Activated T-cell treated with anti-CD3 and anti-CD28 coated beads for 24 hours (primary cell): ENCODE measurements around the gene MAN2C1.
"Not testable (repeated sequence)": the region's sequence is repeated elsewhere in the genome, so short reads cannot be mapped to it uniquely, and the experiment has no call there.

Experiments used
- DNase-seq: peaks from one replicate; pipeline ENCODE4 v3.0.0-alpha.2; 2020; ENCODE audit warnings: low read depth

Gene MAN2C1

DNA sequence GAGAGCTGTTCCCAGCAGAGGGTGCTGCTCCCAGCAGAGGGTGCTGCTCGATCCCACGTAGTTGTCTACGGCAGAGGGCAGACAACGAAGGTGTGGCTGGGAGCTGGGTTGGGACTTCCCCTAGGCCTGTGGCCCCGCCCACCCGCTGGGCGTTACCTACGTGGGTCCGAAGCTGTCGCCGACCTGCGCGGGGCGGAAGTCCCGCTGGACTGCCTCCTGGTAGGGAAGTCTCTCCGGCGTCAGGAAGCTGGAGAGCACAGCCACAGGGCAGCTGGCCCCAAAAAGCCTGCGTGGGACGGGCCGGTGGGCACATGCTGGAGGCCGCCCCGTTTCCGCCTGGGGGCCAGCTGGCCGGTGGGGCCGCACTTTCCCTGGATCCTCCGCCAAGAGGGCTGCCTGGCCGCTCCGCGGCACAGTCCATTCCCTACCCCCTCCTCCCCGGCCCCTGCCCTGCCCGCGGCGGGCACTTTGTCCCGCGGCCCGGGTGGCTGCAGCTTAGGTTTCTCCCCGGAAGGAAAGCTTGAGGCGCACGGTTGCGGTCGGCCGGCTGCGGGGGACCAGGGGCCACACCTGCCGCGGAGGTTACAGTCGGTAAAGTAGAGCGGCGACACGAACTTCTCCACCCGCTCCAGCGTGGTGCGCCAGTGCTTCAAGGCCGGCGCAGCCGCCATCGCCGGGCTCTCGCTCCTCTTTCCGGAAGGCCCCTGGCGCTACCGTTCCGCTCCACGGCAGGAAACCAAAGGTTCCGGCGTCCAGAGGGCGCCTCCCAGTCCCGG, at the start of gene MAN2C1:
Gene MAN2C1, minus strand, starts transcription at position 695 of the 776 bp plus-strand sequence. Its CDS starts 24 bp downstream, at position 671.
- peak; percentile 89 for DNase-seq

DNA sequence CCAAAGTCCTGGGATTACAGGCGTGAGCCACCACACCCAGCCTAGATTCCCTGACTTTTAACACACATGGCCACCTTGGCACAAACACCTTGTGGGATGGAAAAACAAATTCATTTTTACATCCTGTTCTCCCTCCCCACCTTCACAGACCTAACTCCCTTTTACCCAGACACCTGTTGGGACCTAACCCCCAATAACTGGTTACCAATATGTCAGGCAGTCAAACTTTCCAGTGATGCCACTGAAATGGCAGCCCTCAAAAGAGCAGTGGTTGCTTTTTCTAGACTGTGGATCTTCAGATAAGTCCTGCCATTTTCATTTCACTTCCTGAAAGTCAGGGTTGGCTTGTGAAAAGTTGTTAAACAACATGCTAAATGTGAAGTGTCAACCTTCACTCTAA, 48.2 kb upstream of the MAN2C1 start:
- no peak for DNase-seq

DNA sequence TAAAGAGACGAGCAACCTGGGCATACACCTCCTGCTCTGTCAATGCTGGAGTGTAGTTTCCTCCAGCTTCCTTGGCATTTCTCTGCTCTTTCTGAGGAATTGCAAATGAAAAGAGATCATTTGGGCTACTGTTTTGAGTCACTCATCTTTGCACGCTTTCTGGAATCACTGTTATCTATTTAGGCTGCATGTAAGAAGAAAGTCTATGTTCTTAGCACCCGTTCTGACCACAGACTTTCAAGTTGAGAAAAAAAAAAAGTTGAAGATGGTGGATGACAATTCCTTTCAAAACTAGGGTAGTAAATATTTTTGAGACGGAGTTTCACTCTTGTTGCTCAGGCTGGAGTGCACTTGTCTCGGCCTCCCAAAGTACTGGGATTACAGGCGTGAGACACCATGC, 41.8 kb upstream of the MAN2C1 start:
- no peak for DNase-seq

DNA sequence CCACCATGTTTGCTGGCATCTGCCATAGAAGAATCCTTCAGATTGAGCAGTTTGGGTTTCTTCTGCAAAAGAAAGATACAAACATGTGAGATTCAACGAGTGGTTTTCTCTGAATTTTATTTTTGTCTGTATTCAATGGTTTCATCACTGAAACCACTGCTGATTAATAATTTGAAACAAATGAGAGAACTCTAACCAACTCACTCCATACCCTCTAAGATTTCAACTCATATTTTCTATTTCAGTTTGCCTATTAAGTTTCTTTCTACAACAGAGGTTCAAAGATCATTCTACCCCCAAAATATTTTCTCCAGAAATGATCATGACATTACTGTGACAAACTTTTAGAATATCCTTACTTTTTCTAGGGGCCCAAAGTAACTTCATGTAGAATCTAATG, 38.7 kb upstream of the MAN2C1 start:
- DNase-seq = no peak

DNA sequence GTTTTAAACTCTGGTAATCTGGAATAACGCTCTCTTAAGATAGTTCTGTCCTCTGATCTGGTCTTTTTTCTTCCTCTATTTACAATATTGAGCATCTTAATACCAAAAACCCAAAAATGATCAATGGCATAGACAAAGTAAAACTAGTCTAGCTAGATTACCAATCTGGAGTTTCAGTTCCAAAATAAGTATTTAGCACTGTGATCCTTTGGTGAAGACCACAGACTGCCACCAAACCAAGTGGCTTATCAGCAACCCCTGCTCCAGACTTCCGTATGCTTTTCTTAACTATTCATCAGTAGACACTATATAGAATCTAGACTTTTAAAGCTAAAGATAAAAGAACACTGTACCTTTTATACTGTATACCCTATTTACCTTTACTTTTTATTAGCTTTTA, 35.5 kb upstream of the MAN2C1 start:
- no peak for DNase-seq

DNA sequence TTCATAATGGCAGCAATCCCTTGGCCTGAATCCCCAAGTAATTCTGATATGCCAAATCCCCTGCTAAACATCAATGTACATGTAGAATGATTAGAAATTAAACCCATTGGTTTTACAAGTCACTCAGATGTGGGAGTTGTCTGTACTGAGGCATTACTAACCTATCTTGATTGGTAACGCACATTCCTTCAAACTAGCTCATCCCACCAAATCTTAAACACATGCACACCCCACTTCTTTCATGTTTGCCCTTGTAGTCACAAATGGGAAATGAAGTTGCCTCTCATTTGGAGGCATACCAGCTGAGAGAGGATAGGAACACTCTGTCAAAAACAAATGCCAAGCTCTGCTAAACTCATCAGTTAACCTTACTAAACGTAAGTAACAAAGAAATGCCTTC, 29.1 kb upstream of the MAN2C1 start:
- no peak for DNase-seq

DNA sequence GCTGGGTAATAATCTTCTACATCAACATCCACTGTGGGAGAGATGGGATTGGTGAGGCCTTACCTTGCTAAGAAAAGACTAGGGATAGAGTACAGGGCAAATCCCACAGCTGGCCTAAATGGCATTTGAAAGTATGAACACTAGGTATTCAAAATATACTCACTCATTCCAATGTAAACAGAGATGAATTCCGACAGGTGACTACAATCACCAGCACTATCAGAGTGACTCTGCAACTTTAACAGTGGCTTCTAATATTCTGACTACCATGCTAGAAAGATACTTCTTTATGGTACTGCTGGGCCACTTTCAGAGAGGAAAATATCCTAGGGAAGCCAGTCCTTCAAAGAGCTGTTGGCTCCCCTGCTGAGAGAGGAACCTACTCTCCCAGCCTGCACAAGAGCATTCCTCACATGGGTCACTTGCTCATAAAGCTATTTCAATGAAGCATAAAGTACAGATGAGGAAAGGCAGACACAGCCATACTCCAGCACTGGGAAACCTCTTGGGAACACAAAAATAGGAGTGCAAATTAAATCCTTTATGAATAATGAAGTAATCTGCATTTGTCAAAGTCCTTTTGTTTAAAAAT, 21.5 kb upstream of the MAN2C1 start:
- DNase-seq = no peak

DNA sequence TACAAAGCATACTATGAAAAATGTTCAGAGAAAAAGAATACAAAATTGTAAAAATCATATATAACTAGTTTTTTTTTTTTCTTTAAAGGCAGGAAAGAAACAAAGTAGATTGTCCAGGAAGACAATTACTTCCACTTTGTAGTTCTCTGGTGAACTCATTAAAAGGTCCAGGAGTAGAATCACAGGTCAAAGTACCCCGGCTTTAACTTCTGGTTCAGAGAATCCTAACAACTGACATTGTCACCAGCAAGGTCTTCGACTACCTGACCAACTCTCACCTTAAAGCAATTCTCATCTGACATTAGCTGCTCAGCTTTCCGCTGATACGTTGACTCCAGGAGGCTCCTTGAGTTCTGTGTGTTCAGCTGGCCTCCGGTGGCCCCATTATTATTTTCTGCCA, 15.6 kb upstream of the MAN2C1 start:
- DNase-seq = not testable (repeated sequence)

DNA sequence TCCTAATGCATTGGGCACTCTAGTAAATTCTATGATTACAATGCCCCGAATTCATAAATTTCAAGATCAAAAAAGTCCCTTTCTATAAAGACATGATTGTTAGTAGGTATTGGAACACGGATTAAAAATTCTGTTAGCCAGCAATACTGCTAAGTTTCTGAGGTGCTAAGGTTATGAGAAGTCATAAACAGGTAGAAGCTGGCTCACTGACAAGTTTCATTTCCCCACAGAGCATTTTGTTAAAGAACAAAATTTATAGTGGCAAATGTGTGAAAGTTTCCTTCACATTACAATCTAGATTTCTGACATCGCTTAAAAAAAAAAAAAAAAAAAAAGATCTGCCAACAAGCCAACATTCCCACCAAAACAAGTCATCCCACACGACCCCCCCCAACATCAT, 12.4 kb upstream of the MAN2C1 start:
- no peak for DNase-seq

DNA sequence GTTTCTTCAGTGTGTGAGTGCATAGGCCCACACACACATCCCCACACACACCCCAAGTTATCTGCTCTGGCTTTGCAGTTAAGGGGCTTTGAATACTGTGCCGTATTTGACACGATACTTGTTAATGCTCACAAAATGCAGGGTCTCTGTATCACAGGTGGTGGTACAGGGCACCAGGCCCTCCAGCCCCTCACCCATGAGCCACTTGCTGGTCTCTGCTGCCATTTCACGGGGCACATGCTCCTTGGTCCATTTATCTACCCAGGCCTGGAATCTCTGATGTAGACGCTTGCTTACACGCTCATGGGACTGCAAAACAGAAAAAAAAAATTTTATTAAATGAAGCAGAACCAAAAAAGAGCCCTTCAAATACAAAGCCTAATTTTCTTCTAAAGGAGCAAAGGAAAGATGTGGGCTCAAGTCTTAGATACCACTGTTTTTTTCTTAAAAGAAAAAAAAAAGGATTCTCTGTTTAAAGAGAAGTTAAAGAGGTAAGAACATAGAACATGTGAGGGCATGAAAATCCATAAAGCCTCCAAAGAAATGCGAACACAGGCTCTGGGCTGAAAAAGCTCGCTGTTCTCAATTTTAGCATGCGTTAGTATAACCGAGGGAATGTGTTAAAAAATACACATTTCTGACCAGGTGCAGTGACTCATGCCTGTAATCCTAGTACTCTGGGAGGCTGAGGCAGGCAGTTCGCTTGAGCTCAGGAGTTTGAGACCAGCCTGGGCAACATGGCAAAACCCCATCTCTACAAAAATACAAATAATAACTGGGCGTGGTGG, 3.7 kb upstream of the MAN2C1 start:
- no peak for DNase-seq

DNA sequence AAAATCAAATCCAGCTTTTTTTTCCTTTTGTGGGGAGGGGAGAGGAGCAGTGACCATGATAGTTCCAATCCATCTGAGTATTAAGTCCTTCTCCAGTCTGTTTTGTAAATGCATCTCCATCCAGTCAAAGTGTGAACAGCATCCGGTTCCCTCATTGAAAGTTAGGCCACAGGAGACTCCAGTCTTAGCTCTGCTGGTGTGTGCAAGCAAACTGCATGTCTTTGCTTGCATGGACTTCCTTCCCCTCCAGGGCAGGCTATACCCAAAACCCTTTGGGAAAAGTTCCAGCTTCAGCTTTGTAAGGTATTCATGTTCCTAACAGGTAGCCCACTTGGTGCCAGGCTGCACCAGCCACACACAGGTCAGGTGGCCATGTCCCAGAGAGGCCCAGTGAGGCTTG, 3.1 kb upstream of the MAN2C1 start:
- no peak for DNase-seq

DNA sequence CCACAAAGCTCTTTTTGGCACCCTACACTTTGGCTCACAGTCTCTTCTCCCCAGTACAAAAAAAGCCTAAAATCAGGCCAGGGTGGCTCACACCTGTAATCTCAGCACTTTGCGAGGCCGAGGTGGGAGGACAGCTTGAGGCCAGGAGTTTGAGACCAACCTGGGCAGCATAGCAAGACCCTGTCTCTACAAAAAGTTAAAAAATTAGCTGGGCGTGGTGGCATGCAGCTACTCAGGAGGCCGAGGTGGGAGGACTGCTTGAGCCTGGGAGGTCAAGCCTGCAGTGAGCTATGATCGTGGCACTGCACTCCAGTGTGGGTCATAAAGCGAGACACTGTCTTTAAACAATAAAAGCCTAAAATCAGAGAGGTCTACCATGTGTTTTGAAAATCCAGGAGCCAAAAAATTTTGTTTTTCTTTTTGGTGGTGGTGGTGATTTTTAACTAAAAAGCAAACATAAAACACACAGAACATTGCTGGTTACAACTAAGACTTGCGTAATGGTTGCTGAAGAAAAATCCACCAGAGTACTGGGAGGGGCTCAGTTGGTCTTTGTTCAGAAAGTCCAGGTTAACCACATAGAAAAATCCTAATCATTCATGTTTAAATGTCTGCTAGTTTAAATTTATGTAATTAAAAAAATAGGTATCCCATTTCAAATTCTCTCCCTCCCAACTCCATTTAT, 1.6 kb upstream of the MAN2C1 start:
- DNase-seq = no peak

DNA sequence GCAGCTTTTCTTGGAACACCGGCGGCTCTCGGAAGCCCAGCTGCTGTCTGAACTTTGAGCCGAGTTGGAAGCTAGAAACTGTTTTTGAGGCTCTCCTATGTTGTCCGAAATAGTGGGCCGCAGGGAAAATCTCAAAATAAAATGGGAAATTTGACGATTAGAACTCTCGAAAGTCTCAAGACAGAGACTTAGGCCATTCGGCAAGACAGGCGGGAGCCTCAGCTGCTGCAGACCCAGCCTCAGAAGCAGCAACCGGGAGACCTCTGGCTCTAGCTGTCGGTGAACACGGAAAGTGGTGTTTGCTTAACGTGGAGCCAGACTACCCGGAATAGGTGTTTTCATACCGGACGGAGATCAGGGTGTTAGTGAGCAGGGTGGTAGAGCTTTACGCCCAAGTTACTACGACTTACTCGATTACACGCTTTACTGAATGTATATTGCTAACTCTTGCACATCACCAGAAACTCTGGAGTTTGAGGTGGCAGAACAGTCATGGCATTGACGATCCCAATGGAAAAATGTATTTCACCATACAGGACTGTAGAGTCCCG, 357 bp upstream of the MAN2C1 start:
- DNase-seq = no peak

DNA sequence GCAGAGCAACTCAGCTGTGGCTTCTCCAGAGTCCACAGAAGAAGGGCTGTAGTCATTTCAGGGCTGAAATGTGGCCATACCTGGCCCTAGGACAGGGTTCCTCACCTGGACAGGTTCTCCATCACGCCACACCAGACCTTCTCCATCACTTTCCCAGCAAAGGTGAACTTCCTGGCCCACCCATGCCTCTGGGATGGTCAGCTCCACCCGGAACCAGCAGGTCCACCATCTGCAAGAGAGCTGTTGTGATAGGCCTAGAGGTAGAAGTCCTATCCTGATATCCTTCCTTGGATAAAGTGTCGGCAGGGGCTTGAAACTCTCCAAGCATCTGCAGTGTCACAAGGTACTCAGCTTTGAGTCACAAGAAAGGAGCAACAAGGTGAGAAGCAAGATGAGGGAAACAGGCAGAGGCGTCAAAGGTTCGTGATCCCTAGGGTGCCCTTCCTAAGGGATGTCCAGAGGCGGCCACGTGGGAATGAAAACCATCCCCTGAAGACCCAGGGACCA, 948 bp downstream of the MAN2C1 start:
- no peak for DNase-seq

DNA sequence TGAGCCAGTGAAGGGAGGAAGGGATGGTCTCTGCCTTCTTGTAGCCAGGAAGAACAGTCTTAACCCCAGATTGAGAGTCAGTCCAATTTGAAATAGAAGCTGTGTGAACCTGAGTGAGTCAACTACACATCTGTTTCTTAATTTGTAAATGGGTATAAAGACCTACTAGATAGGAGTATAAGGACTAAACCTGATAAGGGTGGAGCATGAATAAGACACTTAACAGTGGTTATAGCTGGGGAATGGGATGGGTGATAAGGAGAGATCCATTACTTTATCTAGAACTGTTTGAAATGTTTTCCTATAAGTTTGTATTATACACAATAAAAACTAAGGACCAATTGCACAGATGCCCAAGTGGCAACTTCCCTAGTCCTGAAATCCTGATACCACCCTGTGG, 1.4 kb downstream of the MAN2C1 start:
- no peak for DNase-seq

DNA sequence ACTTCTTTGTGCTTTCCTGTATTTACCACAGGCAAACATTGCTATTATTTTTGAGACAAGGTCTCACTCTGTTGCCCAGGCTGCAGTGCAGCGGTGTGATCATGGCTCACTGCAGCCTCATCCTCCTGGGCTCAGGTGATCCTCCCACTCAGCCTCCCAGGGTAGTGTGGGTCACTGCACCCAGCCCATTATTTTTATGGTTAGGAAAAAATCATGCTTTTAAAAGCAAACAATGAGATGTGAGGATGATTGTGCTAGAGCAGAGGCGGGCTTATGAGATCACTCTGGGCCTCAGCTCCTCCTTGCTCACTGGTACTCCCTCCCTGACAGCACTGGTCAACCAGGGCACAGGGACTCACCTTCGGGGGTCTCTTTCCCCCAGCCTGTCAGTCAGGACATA, 2.2 kb downstream of the MAN2C1 start:
- DNase-seq = no peak

DNA sequence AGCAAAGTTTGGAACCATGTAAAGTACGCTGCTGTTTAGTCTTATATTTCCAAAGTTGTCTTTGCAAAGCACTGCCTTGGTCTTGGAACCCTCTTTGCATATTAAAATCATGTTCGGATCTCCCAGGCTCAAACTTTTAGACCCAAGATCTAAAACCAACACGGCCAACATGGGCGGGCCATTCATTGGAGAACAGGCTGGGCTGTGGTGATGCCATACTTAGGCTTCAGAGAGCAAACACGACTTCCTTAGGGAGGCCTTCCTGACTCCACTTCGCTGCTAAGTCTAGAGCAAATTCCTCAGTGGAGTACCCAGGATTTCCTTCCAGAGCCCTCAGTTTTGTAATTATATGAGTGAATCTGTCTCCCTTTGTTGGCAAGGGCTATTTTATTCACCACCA, 3.5 kb downstream of the MAN2C1 start:
- no peak for DNase-seq

DNA sequence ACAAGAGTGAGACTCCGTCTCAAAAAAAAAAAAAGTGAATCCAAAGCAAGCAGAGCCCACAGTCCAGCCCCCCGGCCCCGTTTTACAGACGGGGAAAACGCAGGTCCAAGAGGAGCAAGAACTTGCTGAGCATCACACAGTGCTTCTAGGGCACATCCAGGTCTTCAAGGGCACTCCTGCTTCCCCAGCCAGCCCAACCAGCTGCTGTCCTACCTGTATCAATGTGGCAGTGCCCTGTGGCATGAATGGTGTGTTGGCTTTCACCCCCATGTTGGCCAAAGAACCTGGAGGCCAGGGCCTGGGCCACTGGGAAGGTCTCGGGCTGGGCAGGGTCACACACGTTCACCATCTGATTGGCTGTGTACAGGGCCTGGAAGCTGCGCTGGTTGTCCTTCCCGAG, 4.6 kb downstream of the MAN2C1 start:
- no peak for DNase-seq

DNA sequence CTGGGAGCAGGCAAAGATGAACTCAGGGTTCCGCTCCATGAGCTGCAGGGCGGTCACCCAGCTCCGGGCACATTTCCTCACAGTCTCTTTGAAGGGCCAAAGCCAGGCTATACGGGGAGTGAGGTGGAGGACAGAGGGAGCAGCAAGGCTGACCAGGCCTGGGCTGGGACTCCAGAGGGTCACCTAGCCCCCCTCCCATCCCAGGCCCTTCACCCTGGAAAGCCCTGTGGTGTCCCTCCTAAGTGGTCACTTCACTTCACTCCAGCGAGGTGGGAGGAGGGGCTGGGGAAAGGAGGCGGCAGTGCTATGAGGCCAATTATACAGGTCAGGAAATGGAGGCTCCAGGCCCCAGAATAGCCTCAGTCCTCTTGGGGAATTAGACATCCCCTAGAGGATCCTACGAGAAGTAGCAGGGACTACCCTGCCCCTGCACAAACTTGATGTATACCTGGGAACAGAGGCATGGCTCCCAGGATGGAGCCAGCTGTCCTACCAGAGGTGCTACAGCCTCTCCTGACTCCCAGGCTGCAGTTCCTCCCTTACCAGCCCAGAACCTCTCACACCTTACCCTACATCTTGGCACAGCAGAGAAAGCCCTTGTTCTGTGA, 5.7 kb downstream of the MAN2C1 start:
- no peak for DNase-seq

DNA sequence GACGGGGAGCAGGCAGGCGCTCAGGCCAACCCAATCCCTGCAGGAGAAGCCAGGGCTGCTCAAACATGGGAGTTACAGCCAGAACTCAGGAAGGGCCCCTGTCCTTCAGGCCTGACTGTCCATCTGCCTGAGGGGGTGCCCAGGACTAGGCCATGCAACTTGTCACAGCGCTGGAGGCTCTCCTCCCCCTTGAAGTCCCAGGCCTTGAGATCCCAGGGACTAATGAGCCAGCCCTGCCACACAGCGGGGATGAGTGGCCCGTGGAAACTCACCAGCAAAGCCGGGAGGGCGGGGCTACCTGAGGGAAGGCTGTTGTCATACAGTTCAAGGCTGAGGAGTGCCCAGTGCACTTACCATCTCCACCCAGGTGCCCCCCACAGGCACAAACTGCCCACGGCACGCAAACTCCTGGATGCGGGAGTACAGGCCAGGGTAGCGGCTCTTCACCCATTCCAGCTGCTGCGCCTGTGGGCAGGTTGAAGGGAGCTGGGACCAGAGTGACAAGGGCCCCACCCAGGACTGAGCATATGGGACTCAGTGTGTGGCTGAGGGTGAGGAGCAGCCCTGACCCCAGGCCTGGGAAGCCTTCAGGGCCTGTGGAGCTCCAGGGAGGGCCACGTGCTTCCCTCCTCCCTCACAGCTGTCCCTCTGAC, 6.3 kb downstream of the MAN2C1 start:
- DNase-seq = no peak

DNA sequence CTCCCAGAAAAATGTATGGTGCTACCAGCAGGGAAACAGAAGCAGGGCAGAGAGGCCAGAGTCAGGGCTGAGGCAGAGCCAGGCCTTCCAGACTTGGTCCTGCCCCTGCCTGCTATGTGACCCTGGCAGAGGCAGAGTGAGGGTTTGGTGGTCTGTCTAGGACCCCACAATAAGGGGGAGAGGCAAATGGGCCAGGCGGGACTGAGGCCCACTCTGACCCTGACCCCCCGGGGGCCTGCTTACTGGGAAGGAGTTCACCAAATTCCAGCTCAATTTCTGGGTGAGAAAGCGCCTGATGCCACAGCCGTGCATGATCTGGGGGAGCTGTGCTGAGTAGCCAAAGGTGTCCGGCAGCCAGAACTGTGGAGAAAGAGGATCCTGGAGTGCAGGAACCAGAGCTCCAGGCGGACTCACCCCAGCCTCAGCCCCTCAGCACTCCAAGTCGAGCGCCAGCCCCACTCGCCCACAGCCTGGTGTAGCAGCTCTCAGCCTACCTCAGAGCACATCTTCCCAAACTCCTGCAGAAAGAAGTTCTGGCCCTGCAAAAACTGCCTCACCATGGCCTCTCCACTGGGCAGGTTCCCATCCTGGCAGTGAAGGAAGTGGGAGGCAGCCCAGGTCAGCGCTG, 6.9 kb downstream of the MAN2C1 start:
- DNase-seq = no peak
